ENCODE measurements around the gene PGAP1. TPM values are rescaled to one million over a fixed set of nuclear protein-coding genes. Genes with fewer than 3 reads are reported as not detected.
A peak's percentile ranks its signal among the peaks of the same experiment; 100 is the strongest.

Gene PGAP1
- total RNA-seq, 1 donor from 2014 or later, result 6.1 TPM

GRCh38 chr2:196827356-196827755, 99.2 kb downstream of the PGAP1 start:
- no peaks in the 10 kb centered on the region for H3K36me3 ChIP-seq (ENCODE audit: control insufficient read depth, insufficient read depth, low read length)
- H3K27me3 ChIP-seq (ENCODE audit: control insufficient read depth, insufficient read depth, low read length), result no peaks in the 10 kb centered on the region
- peak; percentile 25 for DNase-seq (ENCODE audit: low read depth)
- TF ChIP-seq, protein P1, sequence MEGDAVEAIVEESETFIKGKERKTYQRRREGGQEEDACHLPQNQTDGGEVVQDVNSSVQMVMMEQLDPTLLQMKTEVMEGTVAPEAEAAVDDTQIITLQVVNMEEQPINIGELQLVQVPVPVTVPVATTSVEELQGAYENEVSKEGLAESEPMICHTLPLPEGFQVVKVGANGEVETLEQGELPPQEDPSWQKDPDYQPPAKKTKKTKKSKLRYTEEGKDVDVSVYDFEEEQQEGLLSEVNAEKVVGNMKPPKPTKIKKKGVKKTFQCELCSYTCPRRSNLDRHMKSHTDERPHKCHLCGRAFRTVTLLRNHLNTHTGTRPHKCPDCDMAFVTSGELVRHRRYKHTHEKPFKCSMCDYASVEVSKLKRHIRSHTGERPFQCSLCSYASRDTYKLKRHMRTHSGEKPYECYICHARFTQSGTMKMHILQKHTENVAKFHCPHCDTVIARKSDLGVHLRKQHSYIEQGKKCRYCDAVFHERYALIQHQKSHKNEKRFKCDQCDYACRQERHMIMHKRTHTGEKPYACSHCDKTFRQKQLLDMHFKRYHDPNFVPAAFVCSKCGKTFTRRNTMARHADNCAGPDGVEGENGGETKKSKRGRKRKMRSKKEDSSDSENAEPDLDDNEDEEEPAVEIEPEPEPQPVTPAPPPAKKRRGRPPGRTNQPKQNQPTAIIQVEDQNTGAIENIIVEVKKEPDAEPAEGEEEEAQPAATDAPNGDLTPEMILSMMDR (IDR thresholded peaks at IDR 0.05; ENCODE audit: insufficient read depth, low read length, severe bottlenecking), result no peak
- H3K4me3 ChIP-seq (ENCODE audit: low read depth, low read length), result no peak overlapping the region
- FAIRE-seq, result no peak

DNA sequence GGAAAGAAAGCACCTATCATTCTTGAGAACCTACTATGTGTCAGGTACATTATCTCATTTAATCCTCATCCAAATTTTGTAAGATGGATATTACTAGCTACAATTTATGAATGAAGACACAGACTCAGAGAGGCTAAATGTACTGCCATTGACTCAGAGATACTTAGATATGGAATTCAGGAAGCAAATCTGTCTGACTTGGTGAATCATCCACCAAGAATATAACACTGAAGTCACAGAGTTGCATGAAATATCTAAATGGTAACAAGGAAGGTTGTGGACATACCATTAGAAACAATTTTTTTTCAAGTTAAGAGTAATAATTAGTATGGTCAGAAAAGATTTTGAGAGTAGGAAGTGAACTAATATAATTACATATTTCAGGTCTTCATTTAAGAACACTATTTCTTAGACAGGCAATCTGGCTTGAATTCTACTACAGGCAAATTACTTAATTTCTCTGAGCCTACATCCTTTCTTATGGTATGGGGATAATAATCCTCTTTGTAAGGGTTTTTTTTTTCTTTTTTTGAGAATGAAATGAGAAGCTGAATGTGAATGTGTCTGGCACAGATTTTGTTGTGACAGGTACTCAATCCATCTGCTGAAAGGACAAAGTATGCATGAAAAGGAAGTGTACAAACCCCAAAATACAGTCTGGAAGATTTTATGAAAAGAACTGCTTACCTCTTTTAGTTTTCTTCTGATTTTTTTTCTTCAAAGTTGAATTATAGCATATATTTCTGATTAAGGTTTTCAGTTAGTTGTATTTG, 102.6 kb downstream of the PGAP1 start:
- DNase-seq (ENCODE audit: low read depth) (peak; percentile 88), FAIRE-seq (no peak)
- H3K36me3 ChIP-seq (ENCODE audit: control insufficient read depth, insufficient read depth, low read length), result no peaks in the 10 kb centered on the region
- no peaks in the 10 kb centered on the region for H3K27me3 ChIP-seq (ENCODE audit: control insufficient read depth, insufficient read depth, low read length)
- TF ChIP-seq, protein P1 (IDR thresholded peaks at IDR 0.05; ENCODE audit: insufficient read depth, low read length, severe bottlenecking), result no peak
- H3K4me3 ChIP-seq (ENCODE audit: low read depth, low read length), result no peak overlapping the region

- Histone ChIP-seq H3K36me3 (ENCODE audit: control insufficient read depth, insufficient read depth, low read length) (no peaks in the 10 kb centered on the region), H3K4me3 (ENCODE audit: low read depth, low read length) (no peak overlapping the region), H3K27me3 (ENCODE audit: control insufficient read depth, insufficient read depth, low read length) (no peaks in the 10 kb centered on the region)
- no peak for FAIRE-seq
- TF ChIP-seq, protein P1 (IDR thresholded peaks at IDR 0.05; ENCODE audit: insufficient read depth, low read length, severe bottlenecking), result no peak
- DNase-seq (ENCODE audit: low read depth), result no peak
These were observed 105.3 kb downstream of the PGAP1 start for GRCh38 chr2:196821195-196821594.

DNA sequence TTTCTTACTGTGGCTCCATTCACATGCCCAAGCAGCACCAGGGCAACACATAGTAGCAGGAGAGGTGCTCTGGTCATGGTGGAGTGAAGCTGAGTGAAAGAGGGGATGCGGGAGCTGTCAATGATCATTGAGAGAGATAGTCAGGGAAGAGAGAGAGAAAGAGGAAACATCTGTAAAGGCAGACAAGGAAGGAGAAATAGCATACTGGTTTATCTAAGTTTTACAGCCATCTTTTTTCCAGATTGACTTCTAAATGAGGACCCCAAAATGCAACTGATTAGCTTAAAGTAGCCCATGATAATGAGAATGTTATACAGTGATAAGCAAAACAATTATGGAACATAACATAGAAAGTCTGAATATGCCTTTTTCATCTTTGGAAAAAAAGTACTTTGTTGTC, 117.2 kb downstream of the PGAP1 start, which contains the start of gene C2orf66:
TSS of gene C2orf66 (minus strand) at position 96 of the 400 bp plus-strand sequence. CDS start at position 77, 19 bp downstream.
- FAIRE-seq, result no peak
- H3K27me3 ChIP-seq (ENCODE audit: control insufficient read depth, insufficient read depth, low read length), result no peaks in the 10 kb centered on the region
- TF ChIP-seq, protein P1 (IDR thresholded peaks at IDR 0.05; ENCODE audit: insufficient read depth, low read length, severe bottlenecking), result no peak
- H3K36me3 ChIP-seq (ENCODE audit: control insufficient read depth, insufficient read depth, low read length), result no peaks in the 10 kb centered on the region
- no peak for DNase-seq (ENCODE audit: low read depth)
- H3K4me3 ChIP-seq (ENCODE audit: low read depth, low read length), result no peak within 1 kb of the TSS

- TF ChIP-seq, protein P1 (IDR thresholded peaks at IDR 0.05; ENCODE audit: insufficient read depth, low read length, severe bottlenecking), result no peak
- FAIRE-seq, result no peak
These were observed 118.3 kb downstream of the PGAP1 start for GRCh38 chr2:196808083-196808665.

More at GRCh38 chr2:196808083-196808665, 118.3 kb downstream of the PGAP1 start:
- no peak overlapping the region for H3K4me3 ChIP-seq (ENCODE audit: low read depth, low read length)
- H3K27me3 ChIP-seq (ENCODE audit: control insufficient read depth, insufficient read depth, low read length), result no peaks in the 10 kb centered on the region
- no peaks in the 10 kb centered on the region for H3K36me3 ChIP-seq (ENCODE audit: control insufficient read depth, insufficient read depth, low read length)
- DNase-seq (ENCODE audit: low read depth), result no peak

Measured in bronchial epithelial cell (primary cell).